ENCODE data around the gene REV1. TPM values are rescaled to one million over a fixed set of nuclear protein-coding genes. Genes with fewer than 3 reads are reported as not detected.

REV1 gene
- total RNA-seq, 1 donor from 2014 or later: 27.4 TPM

DNA sequence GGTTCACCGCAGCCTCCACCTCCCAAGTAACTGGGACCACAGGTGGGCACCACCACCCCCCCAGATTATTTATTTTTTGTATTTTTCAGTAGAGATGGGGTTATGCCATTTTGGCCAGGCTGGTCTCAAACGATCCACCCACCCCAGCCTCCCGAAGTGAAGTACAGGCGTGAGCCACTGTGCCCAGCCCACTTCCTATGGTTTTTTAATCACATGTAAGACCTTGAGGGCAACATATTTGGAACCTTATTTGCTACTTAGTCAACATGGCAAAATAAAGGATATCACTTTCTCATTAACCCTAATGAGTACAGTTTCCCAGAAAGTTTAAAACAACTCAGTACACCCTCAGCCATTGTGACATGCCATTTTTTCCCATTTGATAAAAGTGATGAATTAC is 88.0 kb downstream of the REV1 start:
- Histone ChIP-seq H3K27me3 (ENCODE audit: control insufficient read depth, insufficient read depth, low read length) (no peaks in the 10 kb centered on the region), H3K36me3 (ENCODE audit: control insufficient read depth, insufficient read depth, low read length) (peaks cover 7% of the 10 kb centered on the region), H3K4me3 (ENCODE audit: low read depth, low read length) (no peak overlapping the region)
- TF ChIP-seq, protein P1, sequence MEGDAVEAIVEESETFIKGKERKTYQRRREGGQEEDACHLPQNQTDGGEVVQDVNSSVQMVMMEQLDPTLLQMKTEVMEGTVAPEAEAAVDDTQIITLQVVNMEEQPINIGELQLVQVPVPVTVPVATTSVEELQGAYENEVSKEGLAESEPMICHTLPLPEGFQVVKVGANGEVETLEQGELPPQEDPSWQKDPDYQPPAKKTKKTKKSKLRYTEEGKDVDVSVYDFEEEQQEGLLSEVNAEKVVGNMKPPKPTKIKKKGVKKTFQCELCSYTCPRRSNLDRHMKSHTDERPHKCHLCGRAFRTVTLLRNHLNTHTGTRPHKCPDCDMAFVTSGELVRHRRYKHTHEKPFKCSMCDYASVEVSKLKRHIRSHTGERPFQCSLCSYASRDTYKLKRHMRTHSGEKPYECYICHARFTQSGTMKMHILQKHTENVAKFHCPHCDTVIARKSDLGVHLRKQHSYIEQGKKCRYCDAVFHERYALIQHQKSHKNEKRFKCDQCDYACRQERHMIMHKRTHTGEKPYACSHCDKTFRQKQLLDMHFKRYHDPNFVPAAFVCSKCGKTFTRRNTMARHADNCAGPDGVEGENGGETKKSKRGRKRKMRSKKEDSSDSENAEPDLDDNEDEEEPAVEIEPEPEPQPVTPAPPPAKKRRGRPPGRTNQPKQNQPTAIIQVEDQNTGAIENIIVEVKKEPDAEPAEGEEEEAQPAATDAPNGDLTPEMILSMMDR (IDR thresholded peaks at IDR 0.05; ENCODE audit: insufficient read depth, low read length, poor library complexity, severe bottlenecking): no peak
- DNase-seq (ENCODE audit: low read depth): no peak

DNA sequence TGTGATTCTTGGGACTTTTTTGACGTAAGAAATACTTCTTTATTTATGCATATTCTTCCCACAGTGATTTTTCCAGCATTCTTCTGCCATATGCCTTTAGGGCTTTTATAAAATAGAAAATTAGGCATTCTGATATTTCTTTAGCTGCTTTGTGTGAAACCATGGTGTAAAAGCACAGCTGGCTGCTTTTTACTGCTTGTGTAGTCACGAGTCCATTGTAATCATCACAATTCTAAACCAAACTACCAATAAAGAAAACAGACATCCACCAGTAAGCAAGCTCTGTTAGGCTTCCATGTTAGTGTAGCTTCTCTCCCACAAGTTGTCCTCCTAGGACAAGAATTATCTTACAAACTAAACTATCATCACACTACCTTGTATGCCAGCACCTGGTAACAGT is 90.0 kb downstream of the REV1 start:
- Histone ChIP-seq H3K36me3 (ENCODE audit: control insufficient read depth, insufficient read depth, low read length) (peaks cover 7% of the 10 kb centered on the region), H3K4me3 (ENCODE audit: low read depth, low read length) (no peak overlapping the region), H3K27me3 (ENCODE audit: control insufficient read depth, insufficient read depth, low read length) (no peaks in the 10 kb centered on the region)
- DNase-seq (ENCODE audit: low read depth): no peak
- TF ChIP-seq, protein P1 (IDR thresholded peaks at IDR 0.05; ENCODE audit: insufficient read depth, low read length, poor library complexity, severe bottlenecking): no peak

DNA sequence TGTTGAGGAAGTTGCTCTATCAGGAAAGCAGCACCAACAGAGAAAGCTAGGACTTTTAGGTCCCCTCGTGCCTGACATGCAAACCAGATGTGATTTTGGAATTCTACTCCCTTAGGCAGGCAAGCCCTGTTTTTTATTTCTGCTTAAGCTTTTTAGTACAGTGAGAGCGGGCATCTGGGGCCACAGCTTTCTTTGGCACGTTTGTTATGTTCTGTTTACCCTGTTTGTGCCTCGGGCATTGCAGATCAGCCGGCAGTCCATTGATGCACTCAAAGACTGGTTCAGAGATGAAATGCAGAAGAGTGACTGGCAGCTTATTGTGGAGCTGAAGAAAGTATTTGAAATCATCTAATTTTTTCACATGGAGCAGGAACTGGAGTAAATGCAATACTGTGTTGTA is 90.8 kb downstream of the REV1 start:
- no peak for DNase-seq (ENCODE audit: low read depth)
- peaks cover 8% of the 10 kb centered on the region for H3K36me3 ChIP-seq (ENCODE audit: control insufficient read depth, insufficient read depth, low read length)

DNA sequence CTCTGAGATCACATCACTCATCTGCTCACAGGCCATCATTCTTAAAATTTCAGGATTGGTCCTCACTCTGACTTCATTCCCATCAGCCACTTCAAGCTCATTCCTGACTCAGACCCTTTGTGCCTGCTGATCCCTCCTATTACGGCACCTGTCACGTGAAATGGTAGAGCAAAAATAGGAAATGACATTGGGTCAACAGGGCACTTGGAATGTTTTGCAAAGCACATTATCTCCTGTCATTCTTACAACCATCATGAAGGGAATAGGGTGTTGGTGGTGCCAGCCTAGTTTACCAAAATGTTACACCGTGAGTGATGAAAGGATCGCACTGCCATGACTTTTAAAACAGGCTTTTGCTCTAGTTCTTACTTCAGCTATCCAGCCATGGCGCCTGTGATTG is 91.5 kb downstream of the REV1 start:
- Histone ChIP-seq H3K4me3 (ENCODE audit: low read depth, low read length) (no peak overlapping the region), H3K27me3 (ENCODE audit: control insufficient read depth, insufficient read depth, low read length) (no peaks in the 10 kb centered on the region), H3K36me3 (ENCODE audit: control insufficient read depth, insufficient read depth, low read length) (peaks cover 9% of the 10 kb centered on the region)
- TF ChIP-seq, protein P1 (IDR thresholded peaks at IDR 0.05; ENCODE audit: insufficient read depth, low read length, poor library complexity, severe bottlenecking): no peak
- DNase-seq (ENCODE audit: low read depth): no peak

More for the DNA sequence above, 90.8 kb downstream of the REV1 start:
- Histone ChIP-seq H3K4me3 (ENCODE audit: low read depth, low read length) (no peak overlapping the region), H3K27me3 (ENCODE audit: control insufficient read depth, insufficient read depth, low read length) (no peaks in the 10 kb centered on the region)
- TF ChIP-seq, protein P1 (IDR thresholded peaks at IDR 0.05; ENCODE audit: insufficient read depth, low read length, poor library complexity, severe bottlenecking): no peak

DNA sequence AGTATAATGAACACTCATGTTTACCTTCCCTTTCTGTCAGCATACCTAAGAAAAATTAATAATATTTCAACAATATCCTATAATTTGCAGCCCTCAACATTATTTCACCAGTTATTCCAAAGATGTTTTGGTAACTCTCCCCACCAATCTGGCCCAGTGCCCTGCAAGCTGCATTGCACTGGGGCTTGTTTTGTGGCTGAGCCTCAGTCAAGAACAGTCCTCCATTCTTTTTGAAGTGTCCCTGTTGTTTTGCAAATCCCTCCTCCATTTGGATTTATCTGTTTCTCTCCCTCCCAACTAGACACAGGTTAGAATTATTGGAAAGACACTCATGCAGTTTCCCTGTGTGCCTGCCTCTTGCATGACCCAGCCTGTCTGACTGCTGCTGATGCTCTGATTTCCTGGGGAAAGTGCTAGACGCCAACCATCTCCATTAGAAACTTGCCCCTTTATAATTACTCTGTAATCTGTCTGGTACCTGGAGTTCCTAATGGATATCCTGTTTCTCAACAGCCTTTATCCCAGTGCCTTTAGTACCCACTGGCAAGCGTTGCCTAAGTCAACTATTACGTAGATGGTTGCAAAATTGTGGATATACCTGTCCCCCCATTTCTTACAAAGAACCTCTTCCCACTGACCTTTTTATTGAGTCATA is 92.4 kb downstream of the REV1 start:
- H3K36me3 ChIP-seq (ENCODE audit: control insufficient read depth, insufficient read depth, low read length): peaks cover 9% of the 10 kb centered on the region
- TF ChIP-seq, protein P1 (IDR thresholded peaks at IDR 0.05; ENCODE audit: insufficient read depth, low read length, poor library complexity, severe bottlenecking): no peak

DNA sequence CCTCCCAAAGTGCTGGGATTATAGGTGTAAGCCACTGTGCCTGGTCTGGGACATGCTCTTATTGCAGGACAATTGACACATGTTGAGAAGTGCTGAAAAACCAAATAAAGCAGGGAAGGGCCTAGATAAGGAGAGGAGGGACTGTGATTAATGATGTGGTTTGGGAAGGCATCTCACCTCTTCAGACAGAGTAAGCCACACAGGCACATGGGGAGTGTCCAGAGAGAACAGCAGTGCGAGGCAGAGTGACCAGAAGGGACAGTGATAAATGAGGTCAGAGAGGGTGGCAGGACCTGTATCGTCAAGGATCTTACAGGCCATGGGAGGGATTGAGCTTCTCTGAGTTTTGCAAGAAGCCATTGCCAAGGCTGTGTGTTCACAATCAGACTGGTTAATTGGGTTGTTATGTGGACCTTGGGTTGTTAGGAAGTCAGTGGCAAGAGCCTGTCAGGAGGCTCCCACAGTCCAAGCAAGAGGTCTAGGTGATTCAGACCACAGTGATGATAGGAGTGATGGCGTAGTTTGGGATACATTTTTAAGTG is 94.2 kb downstream of the REV1 start:
- DNase-seq (ENCODE audit: low read depth): no peak
- Histone ChIP-seq H3K4me3 (ENCODE audit: low read depth, low read length) (no peak overlapping the region), H3K27me3 (ENCODE audit: control insufficient read depth, insufficient read depth, low read length) (no peaks in the 10 kb centered on the region), H3K36me3 (ENCODE audit: control insufficient read depth, insufficient read depth, low read length) (peaks cover 9% of the 10 kb centered on the region)
- TF ChIP-seq, protein P1 (IDR thresholded peaks at IDR 0.05; ENCODE audit: insufficient read depth, low read length, poor library complexity, severe bottlenecking): no peak

More for the DNA sequence above, 92.4 kb downstream of the REV1 start:
- DNase-seq (ENCODE audit: low read depth): no peak
- no peak overlapping the region for H3K4me3 ChIP-seq (ENCODE audit: low read depth, low read length)
- H3K27me3 ChIP-seq (ENCODE audit: control insufficient read depth, insufficient read depth, low read length): no peaks in the 10 kb centered on the region
